NB4 (cell line): ENCODE measurements around the gene RSRC1.
"Not testable (repeated sequence)": the region's sequence is repeated elsewhere in the genome, so short reads cannot be mapped to it uniquely, and the experiment has no call there.

Source experiments
- MYC ChIP-seq: IDR thresholded peaks from 2 replicates; pipeline ENCODE4 v1.6.1; 2011; ENCODE audit warnings: low read depth, low read length
- POLR2A ChIP-seq: IDR thresholded peaks from 2 replicates; pipeline ENCODE4 v1.6.1; 2011; ENCODE audit warnings: mild to moderate bottlenecking; ENCODE audit not compliant: insufficient read length; ENCODE audit errors: extremely low read depth
- TF ChIP-seq, protein P1 (sequence below): IDR thresholded peaks from one replicate; pipeline ENCODE4 v1.5.1; 2012; ENCODE audit warnings: low read depth, low read length
- TF ChIP-seq, protein P2 (sequence below): IDR thresholded peaks from 2 replicates; pipeline ENCODE4 v1.6.1; 2011; ENCODE audit warnings: low read depth, low read length

DNA sequence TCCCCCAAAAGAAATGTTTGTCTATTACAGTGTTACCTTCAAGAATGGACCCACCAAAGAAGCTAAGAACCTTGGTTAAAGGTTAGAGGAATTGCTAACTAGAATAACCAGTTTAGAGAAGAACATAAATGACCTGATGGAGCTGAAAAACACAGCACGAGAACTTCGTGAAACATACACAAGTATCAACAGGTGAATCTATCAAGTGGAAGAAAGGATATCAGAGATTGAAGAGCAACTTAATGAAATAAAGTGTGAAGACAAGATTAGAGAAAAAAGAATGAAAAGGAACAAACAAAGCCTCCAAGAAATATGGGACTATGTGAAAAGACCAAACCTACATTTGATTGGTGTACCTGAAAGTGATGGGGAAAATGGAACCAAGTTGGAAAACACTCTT is 44.3 kb upstream of the RSRC1 start:
- TF ChIP-seq, protein P1, sequence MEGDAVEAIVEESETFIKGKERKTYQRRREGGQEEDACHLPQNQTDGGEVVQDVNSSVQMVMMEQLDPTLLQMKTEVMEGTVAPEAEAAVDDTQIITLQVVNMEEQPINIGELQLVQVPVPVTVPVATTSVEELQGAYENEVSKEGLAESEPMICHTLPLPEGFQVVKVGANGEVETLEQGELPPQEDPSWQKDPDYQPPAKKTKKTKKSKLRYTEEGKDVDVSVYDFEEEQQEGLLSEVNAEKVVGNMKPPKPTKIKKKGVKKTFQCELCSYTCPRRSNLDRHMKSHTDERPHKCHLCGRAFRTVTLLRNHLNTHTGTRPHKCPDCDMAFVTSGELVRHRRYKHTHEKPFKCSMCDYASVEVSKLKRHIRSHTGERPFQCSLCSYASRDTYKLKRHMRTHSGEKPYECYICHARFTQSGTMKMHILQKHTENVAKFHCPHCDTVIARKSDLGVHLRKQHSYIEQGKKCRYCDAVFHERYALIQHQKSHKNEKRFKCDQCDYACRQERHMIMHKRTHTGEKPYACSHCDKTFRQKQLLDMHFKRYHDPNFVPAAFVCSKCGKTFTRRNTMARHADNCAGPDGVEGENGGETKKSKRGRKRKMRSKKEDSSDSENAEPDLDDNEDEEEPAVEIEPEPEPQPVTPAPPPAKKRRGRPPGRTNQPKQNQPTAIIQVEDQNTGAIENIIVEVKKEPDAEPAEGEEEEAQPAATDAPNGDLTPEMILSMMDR = not testable (repeated sequence)
- not testable (repeated sequence) for TF ChIP-seq POLR2A, MYC
- TF ChIP-seq, protein P2, sequence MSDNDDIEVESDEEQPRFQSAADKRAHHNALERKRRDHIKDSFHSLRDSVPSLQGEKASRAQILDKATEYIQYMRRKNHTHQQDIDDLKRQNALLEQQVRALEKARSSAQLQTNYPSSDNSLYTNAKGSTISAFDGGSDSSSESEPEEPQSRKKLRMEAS = not testable (repeated sequence)
